Amygdala (tissue), 56 donors: ENCODE measurements around the gene GASK1A.

Source experiments
- DNase-seq, 56 donors: peaks; one replicate each; lab custom pipeline; 2025; lab: John Stamatoyannopoulos, UW

The GASK1A gene

DNA sequence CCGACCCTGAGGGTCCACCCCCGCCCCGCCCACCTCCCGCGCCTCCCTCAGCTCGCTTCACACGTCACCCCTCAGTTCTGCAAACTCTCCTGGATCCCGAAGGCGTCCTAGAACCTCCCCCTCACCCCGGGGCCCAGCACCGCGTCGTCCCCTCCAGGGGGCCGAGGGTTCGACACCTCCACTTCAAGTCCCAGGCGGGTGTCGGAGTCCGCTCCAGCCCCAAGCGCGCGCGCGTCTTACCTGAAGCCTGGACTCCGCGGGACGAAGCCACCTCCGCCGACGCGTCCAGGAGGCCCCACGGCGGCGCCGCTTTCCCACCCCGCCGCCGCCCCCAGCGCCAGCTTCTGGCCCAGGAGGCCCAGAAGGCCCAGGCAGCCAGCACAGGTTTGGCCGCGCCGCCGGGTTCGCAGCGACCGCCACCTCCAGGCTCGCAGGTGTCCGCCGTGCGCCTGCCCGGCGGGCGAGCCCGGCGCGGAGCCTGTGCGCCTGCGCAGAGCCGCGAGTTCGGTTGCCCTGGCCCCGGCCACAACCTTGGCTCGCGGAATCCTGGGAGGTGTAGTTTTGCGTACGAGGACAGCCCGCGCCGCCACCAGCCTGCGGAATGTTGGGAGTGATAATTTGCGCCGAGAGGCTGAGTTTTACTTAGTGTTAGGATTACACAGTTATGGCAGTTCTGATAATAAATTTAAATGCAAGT, 126.6 kb downstream of the GASK1A start, which contains the start of gene POMGNT2:
TSS of gene POMGNT2 (minus strand) at position 484 of the 697 bp plus-strand sequence. CDS start 24,648 bp downstream, outside the sequence.
- peak; percentile 25 to 91 (median 78) for DNase-seq

DNA sequence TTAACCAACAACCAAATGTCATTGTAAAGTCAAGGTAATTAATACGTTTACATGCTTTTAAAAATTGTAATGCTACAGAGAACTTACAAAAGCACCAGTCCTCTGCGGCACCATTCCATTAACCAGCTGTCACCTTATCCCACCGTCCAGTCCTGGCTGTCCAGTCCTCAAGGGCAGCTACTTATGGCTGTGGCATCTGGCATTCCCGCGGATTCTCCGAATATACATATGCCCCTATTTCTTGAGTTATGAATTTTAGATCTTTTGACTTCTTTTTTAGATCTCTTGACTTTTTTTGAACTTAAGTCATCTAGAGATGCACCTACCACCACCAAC, 127.2 kb downstream of the GASK1A start:
- no peak for DNase-seq
